BE2C (cell line): ENCODE data around the gene CUEDC2.

Experiments
- DNase-seq: peaks from one replicate; pipeline ENCODE4 v3.0.0-alpha.2; 2020
- H3K27me3 ChIP-seq: fragments of 250-450 bp; sonication (Bioruptor Pico); 2 replicates; pipeline ENCODE4 v1.5.1; 2020; ENCODE audit warnings: mild to moderate bottlenecking
- H3K36me3 ChIP-seq: fragments of 250-450 bp; sonication (Bioruptor Pico); 2 replicates; pipeline ENCODE4 v1.5.1; 2020; ENCODE audit warnings: mild to moderate bottlenecking
- H3K4me1 ChIP-seq: fragments of 250-450 bp; sonication (Bioruptor Pico); 2 replicates; pipeline ENCODE4 v1.5.1; 2020
- H3K4me3 ChIP-seq: 2 replicates; pipeline ENCODE4 v1.5.1; 2011; ENCODE audit warnings: low read depth, low read length
- H3K9me3 ChIP-seq: fragments of 250-450 bp; sonication (Bioruptor Pico); 2 replicates; pipeline ENCODE4 v1.5.1; 2020
- TF ChIP-seq, protein P1 (sequence below): IDR thresholded peaks from 2 replicates; pipeline ENCODE4 v1.5.1; 2012; ENCODE audit warnings: mild to moderate bottlenecking, low read depth, low read length

The CUEDC2 gene

DNA sequence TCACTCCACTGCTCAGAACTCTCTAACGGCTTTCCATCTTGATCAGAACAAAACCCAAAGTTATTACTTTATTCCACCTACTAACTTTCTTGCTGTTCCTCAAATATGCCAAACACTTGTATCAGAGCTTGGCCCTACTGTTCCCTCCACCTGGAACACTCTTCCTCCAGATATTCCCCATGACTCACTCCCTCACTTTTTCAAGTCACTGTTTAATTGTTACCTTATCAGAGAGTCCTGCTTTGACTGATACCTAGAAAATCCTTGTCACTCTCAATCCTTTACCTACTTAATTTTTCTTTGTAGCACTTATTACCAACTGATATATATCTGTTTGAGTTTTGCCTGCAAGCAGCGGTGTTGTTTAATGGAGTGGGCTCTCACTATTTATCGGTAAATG, 42.5 kb downstream of the CUEDC2 start:
- no peak for DNase-seq
- no peaks in the 10 kb centered on the region for H3K36me3 ChIP-seq
- TF ChIP-seq, protein P1, sequence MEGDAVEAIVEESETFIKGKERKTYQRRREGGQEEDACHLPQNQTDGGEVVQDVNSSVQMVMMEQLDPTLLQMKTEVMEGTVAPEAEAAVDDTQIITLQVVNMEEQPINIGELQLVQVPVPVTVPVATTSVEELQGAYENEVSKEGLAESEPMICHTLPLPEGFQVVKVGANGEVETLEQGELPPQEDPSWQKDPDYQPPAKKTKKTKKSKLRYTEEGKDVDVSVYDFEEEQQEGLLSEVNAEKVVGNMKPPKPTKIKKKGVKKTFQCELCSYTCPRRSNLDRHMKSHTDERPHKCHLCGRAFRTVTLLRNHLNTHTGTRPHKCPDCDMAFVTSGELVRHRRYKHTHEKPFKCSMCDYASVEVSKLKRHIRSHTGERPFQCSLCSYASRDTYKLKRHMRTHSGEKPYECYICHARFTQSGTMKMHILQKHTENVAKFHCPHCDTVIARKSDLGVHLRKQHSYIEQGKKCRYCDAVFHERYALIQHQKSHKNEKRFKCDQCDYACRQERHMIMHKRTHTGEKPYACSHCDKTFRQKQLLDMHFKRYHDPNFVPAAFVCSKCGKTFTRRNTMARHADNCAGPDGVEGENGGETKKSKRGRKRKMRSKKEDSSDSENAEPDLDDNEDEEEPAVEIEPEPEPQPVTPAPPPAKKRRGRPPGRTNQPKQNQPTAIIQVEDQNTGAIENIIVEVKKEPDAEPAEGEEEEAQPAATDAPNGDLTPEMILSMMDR, result no peak
- no peak overlapping the region for H3K4me3 ChIP-seq
- no peaks in the 10 kb centered on the region for H3K4me1 ChIP-seq
- no peaks in the 10 kb centered on the region for H3K9me3 ChIP-seq
- no peaks in the 10 kb centered on the region for H3K27me3 ChIP-seq

GRCh38 chr10:102384606-102385429, 47.6 kb downstream of the CUEDC2 start:
- H3K9me3 ChIP-seq, result no peaks in the 10 kb centered on the region
- H3K4me1 ChIP-seq, result no peaks in the 10 kb centered on the region
- TF ChIP-seq, protein P1, result no peak
- peaks cover 16% of the 10 kb centered on the region for H3K36me3 ChIP-seq
- DNase-seq, result no peak
- H3K4me3 ChIP-seq, result no peak overlapping the region
- no peaks in the 10 kb centered on the region for H3K27me3 ChIP-seq

- DNase-seq, result no peak
- Histone ChIP-seq H3K9me3 (no peaks in the 10 kb centered on the region), H3K27me3 (no peaks in the 10 kb centered on the region), H3K36me3 (peaks cover 24% of the 10 kb centered on the region), H3K4me3 (no peak overlapping the region), H3K4me1 (no peaks in the 10 kb centered on the region)
- TF ChIP-seq, protein P1, result peak; percentile 36
Measured at GRCh38 chr10:102384053-102384452, 48.3 kb downstream of the CUEDC2 start.

- peaks cover 24% of the 10 kb centered on the region for H3K36me3 ChIP-seq
- DNase-seq, result no peak
- TF ChIP-seq, protein P1, result no peak
- H3K4me3 ChIP-seq, result no peak overlapping the region
- no peaks in the 10 kb centered on the region for H3K27me3 ChIP-seq
- H3K4me1 ChIP-seq, result no peaks in the 10 kb centered on the region
- no peaks in the 10 kb centered on the region for H3K9me3 ChIP-seq
Measured at GRCh38 chr10:102382871-102383270, 49.5 kb downstream of the CUEDC2 start.

DNA sequence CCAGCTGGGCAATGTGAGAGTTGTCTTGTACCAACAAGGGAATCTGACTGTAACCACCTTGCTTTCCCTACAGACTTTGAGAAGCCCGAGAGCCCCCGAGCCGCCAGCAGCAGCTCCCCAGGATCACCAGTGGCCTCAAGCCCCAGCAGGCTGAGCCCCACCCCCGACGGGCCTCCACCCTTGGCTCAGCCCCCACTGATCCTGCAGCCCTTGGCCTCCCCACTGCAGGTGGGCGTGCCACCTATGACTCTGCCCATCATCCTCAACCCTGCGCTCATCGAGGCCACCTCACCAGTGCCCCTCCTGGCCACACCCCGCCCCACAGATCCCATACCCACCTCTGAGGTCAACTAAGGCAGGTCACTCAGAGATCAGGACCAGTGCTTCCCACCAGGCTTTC, 50.4 kb downstream of the CUEDC2 start:
- peaks cover 24% of the 10 kb centered on the region for H3K36me3 ChIP-seq
- no peak for DNase-seq
- TF ChIP-seq, protein P1, result no peak

DNA sequence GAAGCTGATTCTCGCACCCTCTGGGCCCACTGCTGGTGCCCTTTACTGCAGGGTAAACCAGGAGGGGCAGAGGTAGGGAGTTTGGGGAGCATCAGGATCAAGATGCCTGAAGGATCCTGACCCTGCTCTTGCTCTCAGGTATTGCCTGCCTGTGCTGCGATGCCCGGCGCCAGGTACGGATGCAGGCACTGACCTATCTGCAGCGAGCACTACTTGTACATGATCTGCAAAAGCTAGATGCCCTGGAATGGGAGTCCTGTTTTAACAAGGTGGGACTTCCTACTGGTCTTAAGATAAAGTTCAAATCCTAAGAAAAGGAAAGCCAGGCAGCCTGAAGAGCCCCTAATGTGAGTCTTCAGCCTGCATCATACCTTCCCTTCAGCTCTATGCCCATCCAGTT, 53.0 kb downstream of the CUEDC2 start:
- TF ChIP-seq, protein P1, result no peak
- Histone ChIP-seq H3K9me3 (no peaks in the 10 kb centered on the region), H3K27me3 (no peaks in the 10 kb centered on the region), H3K36me3 (peaks cover 33% of the 10 kb centered on the region), H3K4me1 (no peaks in the 10 kb centered on the region), H3K4me3 (no peak overlapping the region)
- DNase-seq, result no peak

More for the DNA sequence above, 50.4 kb downstream of the CUEDC2 start:
- Histone ChIP-seq H3K4me3 (no peak overlapping the region), H3K9me3 (no peaks in the 10 kb centered on the region), H3K27me3 (no peaks in the 10 kb centered on the region), H3K4me1 (no peaks in the 10 kb centered on the region)
